ENCODE results near the gene MED15.

GRCh38 chr22:20591660-20592310, 84.4 kb downstream of the MED15 start:
- TF ChIP-seq POLR2A (IDR thresholded peaks at IDR 0.05) (no peak), CTCF (IDR thresholded peaks at IDR 0.05) (peak in 3 of 6 experiments; percentile 21 to 47 (median 32))
